Stimulated activated CD4-positive, alpha-beta T cell treated with anti-CD3 and anti-CD28 coated beads, Interleukin-12 subunit alpha, Interleukin-12 subunit beta, amount 100 ng/mL, for 48 hours (primary cell): ENCODE measurements around the gene TVP23C.

Experiments used
- DNase-seq, 3 donors: peaks; one replicate each; pipeline ENCODE4 v3.0.0-alpha.2; 2020; ENCODE audit warnings: low read depth in 2 of 3, low spot score in 1 of 3

Gene TVP23C

DNA sequence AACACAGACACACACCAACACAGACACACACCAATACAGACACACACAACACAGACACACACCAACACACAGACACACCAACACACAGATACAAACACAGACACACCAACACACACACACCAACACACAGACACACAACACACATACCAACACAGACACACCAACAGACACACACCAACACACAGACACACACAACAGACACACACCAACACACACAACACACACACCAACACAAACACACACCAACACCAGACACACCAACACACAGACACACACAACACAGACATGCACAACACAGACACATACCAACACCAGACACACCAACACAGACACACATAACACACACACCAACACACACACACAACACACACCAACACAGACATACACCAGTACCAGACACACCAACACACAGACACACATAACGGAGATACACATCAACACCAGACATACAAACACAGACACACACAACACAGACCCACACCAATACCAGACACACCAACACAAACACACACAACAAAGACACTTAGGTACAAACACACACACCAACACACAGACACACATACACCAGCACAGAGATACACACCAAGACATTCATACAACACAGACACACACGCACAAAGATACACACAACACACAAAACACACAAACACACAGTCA is 98.1 kb downstream of the TVP23C start:
- DNase-seq = no peak

GRCh38 chr17:15464231-15464985 is 98.9 kb downstream of the TVP23C start:
- DNase-seq = no peak

DNA sequence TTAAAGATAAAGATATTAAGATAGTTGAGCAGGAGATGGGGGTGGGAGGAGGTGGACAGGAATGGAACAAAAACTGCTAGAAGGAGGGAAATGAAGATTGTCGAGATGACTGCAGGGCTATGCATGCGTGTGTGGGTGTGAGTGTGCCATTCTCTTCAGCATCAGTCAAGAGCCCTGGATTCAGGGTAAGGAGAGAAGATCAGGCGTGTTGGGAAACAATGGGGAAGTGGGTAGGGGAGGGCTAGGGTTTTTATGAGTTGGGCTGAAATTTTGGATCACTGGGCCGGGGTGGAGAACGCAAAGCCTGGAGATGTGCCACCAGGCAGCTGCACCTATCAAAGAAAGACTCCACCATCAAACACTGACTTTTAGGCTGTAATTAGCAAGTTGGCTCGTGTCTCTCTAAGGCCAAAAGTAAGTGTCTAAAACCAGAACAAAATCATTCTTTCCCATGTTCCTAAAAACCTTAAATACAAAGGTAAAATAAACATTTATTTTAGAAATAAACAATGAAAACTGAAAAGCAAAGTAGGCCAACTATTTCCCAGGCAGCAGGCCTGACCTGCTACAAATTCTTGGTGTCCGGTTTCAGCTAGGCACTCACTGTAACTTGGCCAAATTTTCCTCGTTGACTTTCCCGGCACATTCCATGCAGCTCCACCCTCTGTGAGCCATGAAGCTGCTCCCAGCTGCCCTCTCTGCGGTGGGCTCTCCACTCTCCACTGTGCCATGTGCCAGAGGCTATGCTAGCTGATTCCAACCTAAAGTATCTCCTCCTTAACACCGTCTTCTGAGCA is 100.1 kb downstream of the TVP23C start:
- DNase-seq = no peak

GRCh38 chr17:15457723-15458094 is 105.6 kb downstream of the TVP23C start:
- DNase-seq = no peak

GRCh38 chr17:15456972-15457722 is 106.1 kb downstream of the TVP23C start:
- no peak for DNase-seq

- DNase-seq = no peak
Measured at GRCh38 chr17:15456496-15456895, 106.8 kb downstream of the TVP23C start.

GRCh38 chr17:15454346-15454745 is 108.9 kb downstream of the TVP23C start:
- no peak for DNase-seq

- DNase-seq = no peak
Measured at GRCh38 chr17:15453782-15454181, 109.5 kb downstream of the TVP23C start.

DNA sequence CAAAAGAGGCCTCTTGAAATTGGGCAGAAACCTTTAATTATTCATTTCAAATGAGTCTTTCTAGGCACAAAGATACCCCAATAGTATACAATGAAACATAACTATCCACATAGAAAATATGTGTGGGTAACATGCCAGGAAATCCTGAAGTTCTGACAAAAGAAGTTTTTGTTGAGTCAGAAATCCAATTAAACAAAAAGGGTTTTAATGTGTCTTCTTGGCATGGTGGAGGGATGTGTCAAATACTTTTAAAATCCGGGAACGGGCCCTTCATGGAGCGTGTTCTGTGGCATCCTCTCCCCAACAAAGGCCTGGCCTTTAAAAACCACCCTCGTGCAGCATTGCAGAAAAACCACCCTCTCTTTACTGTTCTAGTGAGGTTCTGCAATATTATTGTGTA is 110.0 kb downstream of the TVP23C start:
- DNase-seq = no peak

- DNase-seq = no peak
Measured at GRCh38 chr17:15452746-15453145, 110.5 kb downstream of the TVP23C start.
